GM12865 (cell line): ENCODE data around the gene INTS2.
"Not testable (repeated sequence)": the region's sequence is repeated elsewhere in the genome, so short reads cannot be mapped to it uniquely, and the experiment has no call there.

Source experiments
- DNase-seq: peaks from one replicate; pipeline ENCODE4 v3.0.0; 2010; ENCODE audit warnings: low read depth
- H3K4me3 ChIP-seq: 2 replicates; pipeline ENCODE4 v1.5.1; 2011; ENCODE audit warnings: mild to moderate bottlenecking, low read depth, low read length, control low read depth
- TF ChIP-seq, protein P1 (sequence below): IDR thresholded peaks from 2 replicates; pipeline ENCODE4 v1.5.1; 2011; ENCODE audit warnings: low read length, control low read depth, low read depth, inconsistent platforms; ENCODE audit not compliant: insufficient read depth; ENCODE audit errors: missing control alignments

INTS2 gene

DNA sequence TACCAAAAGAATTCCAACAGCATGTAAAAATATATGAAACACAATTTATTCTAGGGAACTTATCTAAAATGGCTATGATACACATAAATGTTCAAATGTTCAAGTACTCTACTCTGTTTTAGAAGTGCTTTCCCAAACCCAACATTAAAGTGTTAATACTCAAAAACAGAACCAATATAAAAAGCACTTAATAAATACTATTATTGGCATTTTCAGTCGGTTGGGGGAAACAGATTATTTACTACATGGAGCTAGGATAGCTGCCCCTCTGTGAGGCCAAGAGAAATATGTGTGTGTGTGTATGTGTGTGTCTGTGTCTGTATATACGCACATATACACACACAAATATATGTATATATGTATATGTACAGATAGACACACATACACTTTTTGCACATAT lies 32.4 kb downstream of the INTS2 start:
- DNase-seq = no peak
- TF ChIP-seq, protein P1, sequence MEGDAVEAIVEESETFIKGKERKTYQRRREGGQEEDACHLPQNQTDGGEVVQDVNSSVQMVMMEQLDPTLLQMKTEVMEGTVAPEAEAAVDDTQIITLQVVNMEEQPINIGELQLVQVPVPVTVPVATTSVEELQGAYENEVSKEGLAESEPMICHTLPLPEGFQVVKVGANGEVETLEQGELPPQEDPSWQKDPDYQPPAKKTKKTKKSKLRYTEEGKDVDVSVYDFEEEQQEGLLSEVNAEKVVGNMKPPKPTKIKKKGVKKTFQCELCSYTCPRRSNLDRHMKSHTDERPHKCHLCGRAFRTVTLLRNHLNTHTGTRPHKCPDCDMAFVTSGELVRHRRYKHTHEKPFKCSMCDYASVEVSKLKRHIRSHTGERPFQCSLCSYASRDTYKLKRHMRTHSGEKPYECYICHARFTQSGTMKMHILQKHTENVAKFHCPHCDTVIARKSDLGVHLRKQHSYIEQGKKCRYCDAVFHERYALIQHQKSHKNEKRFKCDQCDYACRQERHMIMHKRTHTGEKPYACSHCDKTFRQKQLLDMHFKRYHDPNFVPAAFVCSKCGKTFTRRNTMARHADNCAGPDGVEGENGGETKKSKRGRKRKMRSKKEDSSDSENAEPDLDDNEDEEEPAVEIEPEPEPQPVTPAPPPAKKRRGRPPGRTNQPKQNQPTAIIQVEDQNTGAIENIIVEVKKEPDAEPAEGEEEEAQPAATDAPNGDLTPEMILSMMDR = no peak

DNA sequence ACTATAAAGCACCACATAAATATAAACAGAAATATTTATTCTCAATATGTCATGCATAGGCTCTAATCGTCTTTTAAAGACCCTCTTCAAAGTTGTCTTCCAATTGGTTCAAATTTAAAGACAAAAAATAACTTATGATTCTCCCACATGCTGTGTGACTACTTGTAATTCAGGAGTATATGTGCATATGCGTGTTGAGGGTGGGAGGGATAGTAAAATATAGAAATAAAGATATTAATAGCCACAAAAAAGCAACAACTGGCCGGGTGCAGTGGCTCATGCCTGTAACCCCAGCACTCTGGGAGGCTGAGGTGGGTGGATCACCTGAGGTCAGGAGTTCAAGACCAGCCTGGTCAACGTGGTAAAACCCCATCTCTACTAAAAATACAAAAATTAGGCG lies 33.5 kb downstream of the INTS2 start:
- not testable (repeated sequence) for H3K4me3 ChIP-seq, DNase-seq

More for the DNA sequence above, 32.4 kb downstream of the INTS2 start:
- no peak overlapping the region for H3K4me3 ChIP-seq

DNA sequence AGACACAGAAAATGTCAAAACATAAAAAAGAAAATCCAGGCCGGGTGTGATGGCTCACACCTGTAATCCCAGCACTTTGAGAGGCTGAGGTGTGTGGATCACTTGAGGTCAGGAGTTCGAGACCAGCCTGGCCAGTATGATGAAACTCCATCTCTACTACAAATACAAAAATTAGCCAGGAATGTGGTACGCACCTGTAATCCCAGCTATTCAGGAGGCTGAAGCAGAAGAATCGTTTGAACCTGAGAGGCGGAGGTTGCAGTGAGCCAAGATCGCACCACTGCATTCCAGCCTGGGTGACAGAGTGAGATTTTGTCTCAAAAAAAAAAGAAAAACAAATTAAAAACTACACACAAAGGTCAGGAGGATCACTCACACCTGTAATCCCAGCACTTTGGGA lies 40.0 kb downstream of the INTS2 start:
- DNase-seq, H3K4me3 ChIP-seq: not testable (repeated sequence)

DNA sequence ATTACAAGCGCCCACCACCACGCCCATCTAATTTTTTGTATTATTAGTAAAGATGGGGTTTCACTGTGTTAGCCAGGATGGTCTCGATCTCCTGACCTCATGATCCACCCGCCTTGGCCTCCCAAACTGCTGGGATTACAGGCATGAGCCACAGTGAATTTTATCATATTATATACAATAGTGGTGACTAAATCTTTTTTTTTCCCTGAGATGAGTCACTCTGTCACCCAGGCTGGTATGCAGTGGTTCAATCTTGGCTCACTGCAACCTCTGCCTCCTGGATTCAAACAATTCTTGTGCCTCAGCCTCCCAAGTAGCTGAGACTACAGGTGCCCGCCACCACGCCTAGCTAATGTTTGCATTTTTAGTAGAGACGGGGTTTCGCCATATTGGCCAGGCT lies 41.9 kb downstream of the INTS2 start:
- not testable (repeated sequence) for H3K4me3 ChIP-seq, DNase-seq

DNA sequence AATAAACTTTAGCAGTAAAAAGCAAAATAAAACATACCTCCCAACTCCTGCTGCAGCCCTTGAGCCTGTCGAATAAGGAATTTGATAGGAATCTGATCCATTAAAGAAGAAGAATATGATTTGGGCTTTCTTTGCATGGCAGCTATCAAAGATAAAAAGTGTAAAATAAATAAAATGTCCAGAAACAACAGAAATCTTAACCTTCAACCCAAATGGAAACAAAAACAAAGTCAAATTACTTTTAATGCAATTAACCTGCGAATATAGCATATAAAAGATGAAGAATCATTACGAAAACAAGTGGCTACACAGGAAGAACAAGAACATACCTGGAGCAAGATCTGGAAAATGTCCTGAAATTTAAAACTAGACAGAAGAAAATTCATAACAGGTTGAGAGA lies 42.9 kb downstream of the INTS2 start:
- TF ChIP-seq, protein P1 = no peak
- H3K4me3 ChIP-seq = no peak overlapping the region
- DNase-seq = no peak

DNA sequence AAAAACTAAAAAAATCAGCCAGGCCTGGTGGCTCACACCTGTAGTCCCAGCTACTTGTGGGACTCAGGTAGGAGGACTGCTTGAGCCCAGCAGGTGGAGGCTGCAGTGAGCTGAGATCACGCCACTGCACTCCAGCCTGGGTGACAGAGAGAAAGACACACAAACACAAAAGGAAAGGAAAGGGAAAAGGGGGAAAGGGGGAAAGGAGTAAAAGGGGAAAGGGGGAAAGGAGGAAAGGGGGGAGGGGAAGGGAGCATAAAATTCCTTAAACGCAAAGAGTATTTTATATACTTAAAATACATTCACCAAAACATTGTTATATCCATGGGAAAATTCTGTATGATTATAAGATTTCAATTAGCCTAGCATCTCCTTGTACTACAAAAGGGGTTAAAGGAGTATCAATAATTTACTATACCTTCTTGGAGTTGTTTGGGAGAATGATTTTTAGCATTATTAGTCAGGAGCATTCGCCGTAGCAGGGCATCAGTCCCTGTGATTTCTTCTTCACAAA lies 47.1 kb downstream of the INTS2 start:
- no peak overlapping the region for H3K4me3 ChIP-seq
- DNase-seq = no peak
- TF ChIP-seq, protein P1 = no peak

DNA sequence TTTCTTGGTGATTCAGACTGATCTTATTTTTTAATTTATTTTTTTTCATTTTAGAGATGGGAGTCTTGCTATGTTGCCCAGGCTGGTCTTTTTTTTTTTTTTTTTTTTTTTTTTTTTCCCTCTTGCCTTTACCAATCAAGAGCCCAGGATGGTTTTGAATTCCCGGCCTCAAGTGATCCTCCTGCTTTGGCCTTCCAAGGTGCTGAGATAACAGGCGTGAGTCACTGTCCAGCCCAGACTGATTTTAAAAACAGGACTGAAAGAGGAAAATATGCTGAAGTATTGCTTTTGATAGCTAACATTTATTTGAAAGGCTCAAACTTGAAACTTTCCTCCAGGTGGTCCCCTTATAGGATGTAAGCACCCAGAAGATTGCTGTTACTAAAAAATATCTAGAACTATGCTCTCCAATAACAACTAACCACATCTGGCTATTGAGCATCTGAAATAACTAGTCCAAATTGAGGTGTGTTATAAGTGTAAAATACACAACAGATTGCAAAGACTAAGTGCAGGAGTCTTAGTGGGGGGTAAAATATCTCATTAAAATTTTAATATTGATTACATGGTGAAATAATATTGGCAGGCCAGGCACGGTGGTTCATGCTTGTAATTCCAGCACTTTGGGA lies 48.7 kb downstream of the INTS2 start:
- DNase-seq = no peak
- H3K4me3 ChIP-seq = no peak overlapping the region
- TF ChIP-seq, protein P1 = no peak

DNA sequence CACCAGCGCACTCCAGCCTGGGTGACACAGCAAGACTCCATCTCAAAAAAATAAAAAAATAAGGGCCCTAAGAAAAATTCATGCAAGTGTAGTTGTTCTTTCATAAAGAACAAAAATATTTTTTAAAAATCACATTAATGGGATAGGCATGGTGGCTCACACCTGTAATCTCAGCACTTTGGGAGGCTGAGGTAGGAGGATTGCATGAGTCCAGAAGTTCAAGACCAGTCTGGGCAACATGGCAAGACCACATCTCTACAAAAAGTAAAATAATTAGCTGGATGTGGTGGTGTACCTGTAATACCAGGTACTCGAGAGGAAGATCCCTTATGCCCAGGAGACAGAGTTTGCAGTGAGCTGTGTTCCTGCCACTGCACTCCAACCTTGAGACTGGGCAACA lies 49.3 kb downstream of the INTS2 start:
- no peak overlapping the region for H3K4me3 ChIP-seq
- no peak for DNase-seq
- TF ChIP-seq, protein P1 = no peak

DNA sequence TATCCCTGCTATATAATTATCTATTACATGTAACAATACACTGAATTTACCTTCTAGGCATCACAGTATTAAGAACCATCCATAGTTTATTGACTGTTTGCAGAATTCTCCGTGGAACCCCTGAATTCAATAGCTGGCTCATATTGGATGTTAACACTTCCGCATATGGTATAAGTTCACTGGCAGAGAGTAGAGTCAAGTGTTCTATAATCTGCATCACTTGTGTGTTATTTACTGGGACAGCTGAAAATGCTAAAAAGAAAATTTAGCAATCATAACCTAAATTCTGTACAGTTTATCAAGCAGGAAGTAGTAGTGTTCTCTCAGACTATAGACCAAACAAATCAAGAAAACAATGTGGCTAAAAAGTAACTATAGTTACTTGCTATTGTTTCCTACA lies 49.9 kb downstream of the INTS2 start:
- DNase-seq = no peak
- TF ChIP-seq, protein P1 = no peak

More for the DNA sequence above, 49.9 kb downstream of the INTS2 start:
- no peak overlapping the region for H3K4me3 ChIP-seq
